T-helper 1 cell treated with Interleukin-12 subunit alpha and Interleukin-12 subunit beta and Interleukin-4 antibody, amounts not matched to agents 30 ng/mL and 1 ng/mL, for 36 hours (primary cell): Measurements from ENCODE around the gene MAMLD1. TPM values are rescaled to one million over a fixed set of nuclear protein-coding genes. Genes with fewer than 3 reads are reported as not detected.

Source experiments
- intact Hi-C: fragments of 100-400 bp; cut with micrococcal nuclease; formaldehyde crosslinking; loops from one replicate; pipeline ENCODE4 v1.15.1; 2024
- total RNA-seq: library from RNA; stranded (reverse); gene quantifications from 2 replicates; pipeline ENCODE4 v1.2.3, GENCODE V29; 2022

Gene MAMLD1
- total RNA-seq, 1 donor from 2014 or later: 20.7 TPM

DNA sequence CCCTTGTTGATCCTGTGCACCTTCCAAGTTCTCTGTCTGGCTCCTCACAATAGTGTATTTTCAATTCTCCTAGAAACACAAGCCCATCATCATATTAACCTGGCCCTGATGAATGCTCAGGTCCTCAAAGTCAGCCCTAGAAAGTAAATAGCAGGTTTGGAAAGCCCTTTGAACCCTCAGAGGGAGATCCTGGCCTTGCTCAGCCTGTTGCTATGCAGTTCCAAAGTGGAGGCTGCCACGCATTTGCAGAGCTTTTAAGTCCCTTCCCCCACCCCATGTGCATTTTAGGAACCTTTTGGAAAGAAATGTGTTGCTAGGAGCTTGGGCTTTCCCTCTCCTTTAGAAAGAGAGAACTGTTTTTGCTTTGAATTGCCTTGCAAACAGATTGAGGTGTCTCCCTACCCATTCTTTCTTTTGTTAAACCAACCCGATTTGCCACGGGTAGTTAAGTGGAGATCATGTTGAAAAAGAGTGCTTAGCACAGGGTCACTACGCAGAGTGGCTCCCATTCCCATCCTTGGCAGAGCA, 12.2 kb downstream of the MAMLD1 start:
- intact Hi-C loops: no loop called here

DNA sequence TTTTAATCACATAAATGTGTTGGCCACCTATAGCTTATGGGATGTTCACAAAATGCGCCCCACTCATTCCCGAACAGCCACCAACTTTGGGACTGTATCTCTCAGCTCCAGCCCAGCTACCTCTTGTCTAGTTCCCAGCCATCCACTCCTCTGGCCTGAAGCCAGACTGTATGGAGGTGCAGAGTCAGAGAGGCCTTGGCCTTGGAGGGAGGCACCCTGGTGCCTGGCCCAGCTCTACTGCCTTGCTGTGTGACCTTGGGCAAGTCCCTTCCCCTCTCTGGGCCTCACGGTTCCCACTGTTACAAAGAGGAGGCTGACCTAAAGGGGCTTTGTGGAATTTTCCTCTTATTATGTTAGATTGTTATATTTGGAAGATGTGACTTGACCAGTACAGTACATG, 13.9 kb downstream of the MAMLD1 start:
- intact Hi-C loops: no loop called here

GRCh38 chrX:150405006-150405405, 41.9 kb downstream of the MAMLD1 start:
- intact Hi-C loops: no loop called here

DNA sequence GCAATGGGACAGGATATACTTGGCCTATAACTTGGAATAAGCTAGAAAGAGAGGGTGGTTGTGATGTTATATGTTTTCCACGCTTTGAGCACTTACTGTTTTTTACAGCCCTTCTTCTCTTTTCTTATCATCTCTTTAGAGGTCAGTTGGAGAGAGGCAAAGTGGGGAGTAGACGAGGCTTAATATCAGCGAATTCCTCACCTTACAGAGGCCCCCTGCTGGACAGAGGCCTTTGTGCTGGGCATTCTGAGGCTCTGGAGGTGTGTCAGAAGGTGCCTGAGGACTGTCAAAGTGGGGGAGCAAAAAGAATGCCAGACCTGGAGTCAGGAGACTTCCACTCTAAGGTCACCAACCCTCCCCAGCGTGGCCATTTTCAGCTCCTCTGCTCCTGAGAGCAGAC, 42.5 kb downstream of the MAMLD1 start:
- intact Hi-C loops: no loop called here

DNA sequence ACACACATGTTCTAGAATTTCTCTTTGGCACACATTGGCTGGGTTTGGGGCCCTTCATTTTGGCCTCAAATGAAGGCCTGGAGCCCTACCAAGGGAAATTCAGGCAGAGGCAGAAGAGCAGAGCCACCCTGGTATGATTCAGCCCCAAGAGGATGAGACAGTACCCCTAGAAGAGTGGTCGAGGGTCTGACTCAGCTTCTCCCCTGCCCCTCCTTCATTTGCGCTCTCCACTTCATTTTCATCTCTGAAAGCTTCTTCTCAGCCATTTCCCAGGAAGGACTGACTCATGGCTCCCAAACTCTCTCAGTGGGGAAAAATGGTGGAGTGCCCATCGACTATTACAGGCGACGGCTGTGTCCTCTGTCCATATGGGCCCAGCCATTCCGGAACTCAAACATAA, 43.5 kb downstream of the MAMLD1 start:
- intact Hi-C loops: no loop called here

GRCh38 chrX:150408007-150408406, 44.9 kb downstream of the MAMLD1 start:
- intact Hi-C loops: no loop called here

GRCh38 chrX:150408561-150408960, 45.4 kb downstream of the MAMLD1 start:
- intact Hi-C loops: no loop called here

DNA sequence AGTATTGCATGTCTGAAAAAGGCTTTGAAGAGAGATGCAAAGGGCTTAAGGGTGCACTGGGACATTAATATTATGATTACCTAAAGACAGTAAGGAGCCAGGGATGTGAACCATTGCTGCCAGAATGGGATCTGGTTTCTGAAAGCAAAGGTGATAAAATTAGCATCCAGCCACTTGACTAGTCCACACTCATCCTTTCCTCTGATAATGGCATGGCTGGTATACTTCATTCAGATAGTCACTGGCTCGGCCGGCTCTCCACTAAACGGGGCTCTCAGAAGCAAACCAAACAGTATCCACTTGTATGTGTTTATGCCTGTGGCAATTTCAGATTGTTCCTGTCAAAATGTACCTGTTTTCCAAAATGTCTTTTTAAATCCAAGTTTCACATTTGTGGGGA, 46.4 kb downstream of the MAMLD1 start:
- intact Hi-C loops: no loop called here

DNA sequence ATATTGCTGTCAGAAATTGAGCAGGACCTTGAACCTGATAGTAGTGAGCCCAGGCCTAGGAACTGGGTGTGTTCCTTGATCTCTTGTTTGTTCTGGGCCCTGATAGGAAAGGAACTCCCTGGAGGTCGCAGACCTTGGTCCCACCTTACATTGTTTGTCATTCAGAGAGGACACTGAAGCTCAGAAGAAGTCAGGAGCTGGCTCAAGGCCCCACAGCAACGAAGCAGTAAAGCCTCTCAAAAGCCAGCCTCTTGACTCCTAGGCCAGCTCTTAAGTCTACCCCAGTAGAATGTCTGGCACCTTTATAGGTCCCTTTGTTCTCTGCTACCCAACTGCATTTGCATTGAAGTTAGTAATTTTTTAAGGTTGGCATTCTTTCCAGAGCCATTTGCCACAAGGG, 46.8 kb downstream of the MAMLD1 start:
- intact Hi-C loops: loop anchor here (1.0 to 2.0 kb wide), 3 partner anchors 31 to 69 kb away; no protein-coding TSS in a partner anchor

GRCh38 chrX:150410513-150410912, 47.4 kb downstream of the MAMLD1 start:
- intact Hi-C loops: loop anchor here (1.0 to 2.0 kb wide), 3 partner anchors 30 to 69 kb away; no protein-coding TSS in a partner anchor

GRCh38 chrX:150411656-150412055, 48.5 kb downstream of the MAMLD1 start:
- intact Hi-C loops: loop anchor here (2.0 kb wide), 2 partner anchors 29 to 47 kb away; no protein-coding TSS in a partner anchor

DNA sequence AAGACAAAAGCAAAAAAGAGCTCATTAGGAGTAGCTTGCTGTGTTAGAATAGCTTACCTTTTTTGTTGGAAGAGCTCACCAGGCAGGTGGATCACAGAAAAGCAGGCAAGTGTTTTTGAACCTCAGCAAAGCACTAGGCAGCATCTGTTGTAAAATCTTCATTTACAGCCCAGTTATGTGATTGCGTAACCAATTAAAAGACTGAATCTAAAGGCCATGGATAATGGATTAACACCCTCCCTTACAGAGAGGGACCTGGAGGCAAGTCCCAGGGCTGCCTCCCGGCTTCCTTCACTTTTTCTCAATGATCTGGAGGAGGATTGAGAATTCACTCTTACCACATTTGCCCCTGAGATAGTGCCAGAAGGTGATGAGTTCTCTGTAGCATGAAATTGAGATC, 51.1 kb downstream of the MAMLD1 start:
- intact Hi-C loops: no loop called here

- intact Hi-C loops: no loop called here
Measured at GRCh38 chrX:150416469-150416868, 53.4 kb downstream of the MAMLD1 start.

DNA sequence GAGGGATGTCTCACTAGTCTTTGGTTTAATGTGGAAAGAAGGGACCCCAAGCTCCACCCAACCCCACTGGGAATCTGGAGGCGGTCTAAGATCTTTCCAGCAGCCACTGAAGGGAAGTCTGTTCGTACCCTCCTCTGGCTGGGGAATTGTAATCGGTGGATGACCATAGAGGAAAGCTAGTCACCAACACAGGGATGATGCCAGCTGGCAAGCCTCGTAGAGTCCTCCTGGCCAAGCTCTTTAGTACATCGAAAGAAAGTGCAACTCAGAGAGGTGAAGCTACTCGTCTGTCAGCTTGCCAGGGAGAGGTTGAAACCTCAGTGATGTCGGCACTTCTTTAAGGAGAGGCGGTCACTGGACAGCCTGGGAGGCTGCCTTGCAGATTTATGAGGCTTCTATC, 58.7 kb downstream of the MAMLD1 start:
- intact Hi-C loops: no loop called here

GRCh38 chrX:150429594-150429993, 66.5 kb downstream of the MAMLD1 start:
- intact Hi-C loops: no loop called here

GRCh38 chrX:150436195-150436594, 73.1 kb downstream of the MAMLD1 start:
- intact Hi-C loops: no loop called here

GRCh38 chrX:150438165-150438564, 75.0 kb downstream of the MAMLD1 start:
- intact Hi-C loops: no loop called here

GRCh38 chrX:150446151-150446550, 83.0 kb downstream of the MAMLD1 start:
- intact Hi-C loops: loop anchor here (5.0 kb wide), 1 partner anchor 141 kb away; no protein-coding TSS in a partner anchor

- intact Hi-C loops: loop anchor here (5.0 kb wide), 1 partner anchor 140 kb away; no protein-coding TSS in a partner anchor
Measured at GRCh38 chrX:150446995-150447394, 83.9 kb downstream of the MAMLD1 start.

DNA sequence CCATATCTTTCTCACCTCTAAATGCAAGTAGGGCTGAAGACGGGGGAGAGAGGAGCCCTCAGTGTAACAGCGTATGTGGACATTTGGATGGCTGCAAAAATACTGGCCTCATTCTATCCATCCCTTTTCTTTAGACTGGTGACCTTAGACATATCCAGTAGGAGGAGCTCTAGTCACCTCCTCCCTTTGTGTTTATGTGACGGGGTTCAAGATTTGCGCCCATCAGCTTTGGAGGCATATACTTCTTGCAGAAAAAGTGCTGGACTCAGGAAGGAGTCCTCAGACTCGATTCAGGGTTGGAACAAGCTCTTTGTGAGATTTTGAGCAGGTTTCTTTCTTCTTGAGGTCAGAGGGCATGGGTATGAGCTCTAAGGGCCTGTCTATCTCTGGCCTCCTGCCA, 86.2 kb downstream of the MAMLD1 start:
- intact Hi-C loops: loop anchor here (1.0 to 5.0 kb wide), 2 partner anchors 37 to 138 kb away; no protein-coding TSS in a partner anchor

DNA sequence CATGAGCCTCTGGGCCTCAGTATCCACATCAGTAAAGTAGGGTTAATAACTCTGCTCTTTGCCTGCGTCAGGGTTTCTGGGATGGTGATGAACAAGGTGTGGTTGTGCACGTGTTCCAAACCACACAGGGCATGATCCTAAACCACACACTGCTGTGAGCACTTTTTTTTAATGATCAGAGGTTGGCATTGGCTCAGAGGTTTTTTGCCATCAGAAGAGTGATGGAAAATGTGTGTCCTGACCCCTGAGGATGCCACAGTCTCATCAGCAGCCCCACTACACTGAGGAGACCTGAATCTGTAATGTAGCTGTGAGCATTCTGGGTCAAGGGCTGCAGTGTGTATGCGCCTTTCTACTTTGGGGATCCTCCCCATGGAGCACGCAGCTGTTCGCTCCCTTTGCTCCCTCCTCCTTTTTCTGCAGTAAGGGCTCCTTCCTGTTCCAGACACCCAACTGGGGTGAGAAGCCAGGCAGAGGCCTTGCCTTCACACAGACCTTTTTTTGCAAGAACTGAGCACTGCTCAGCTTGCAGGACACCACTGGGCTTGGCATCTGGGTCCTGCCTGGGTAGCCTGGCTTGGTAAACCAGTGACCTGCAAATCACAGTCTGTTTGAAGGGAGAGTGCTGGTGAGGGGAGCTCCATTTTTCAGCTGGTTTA, 87.5 kb downstream of the MAMLD1 start:
- intact Hi-C loops: no loop called here

- intact Hi-C loops: no loop called here
Measured at GRCh38 chrX:150451953-150452352, 88.8 kb downstream of the MAMLD1 start.

DNA sequence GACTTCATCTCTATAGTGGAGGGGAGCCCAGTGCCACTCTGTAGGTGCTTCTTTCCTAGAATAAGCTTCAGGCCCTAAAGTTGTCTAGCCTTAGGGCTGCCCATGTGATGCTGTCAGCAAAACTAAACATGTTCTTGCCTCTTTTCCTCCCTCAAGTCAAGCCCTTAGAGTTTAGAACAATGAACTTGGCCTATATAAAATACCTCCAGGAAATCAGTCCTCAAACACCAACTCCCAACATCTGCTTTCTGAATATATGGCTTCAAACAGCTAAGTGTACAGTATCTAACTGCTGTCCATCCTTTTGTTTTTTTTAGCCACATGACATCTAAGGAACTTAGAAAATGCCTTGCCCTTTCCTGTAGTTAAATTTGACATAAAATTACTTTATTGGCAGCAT, 91.0 kb downstream of the MAMLD1 start:
- intact Hi-C loops: no loop called here
